ENCODE results near the gene WIPF1.
"Not testable (repeated sequence)": the region's sequence is repeated elsewhere in the genome, so short reads cannot be mapped to it uniquely, and the experiment has no call there.

The WIPF1 gene

GRCh38 chr2:174563530-174564282, 33.9 kb downstream of the WIPF1 start:
- Mint-ChIP-seq H3K9me3 (no peaks in the 10 kb centered on the region), H3K4me1 (ENCODE audit: low read depth) (peaks cover 5% of the 10 kb centered on the region), H3K27ac (no peak overlapping the region), H3K4me3 (no peak overlapping the region), H3K27me3 (ENCODE audit: low read depth) (no peaks in the 10 kb centered on the region), H3K36me3 (ENCODE audit: low read depth) (peaks cover 73% of the 10 kb centered on the region)
- no peak for DNase-seq (ENCODE audit: low spot score)

- H3K36me3 Mint-ChIP-seq (ENCODE audit: low read depth), result peaks cover 62% of the 10 kb centered on the region
- no peaks in the 10 kb centered on the region for H3K9me3 Mint-ChIP-seq
Observed at GRCh38 chr2:174561972-174562370, 35.6 kb downstream of the WIPF1 start.

GRCh38 chr2:174561283-174561971, 36.2 kb downstream of the WIPF1 start:
- H3K9me3 Mint-ChIP-seq, result no peaks in the 10 kb centered on the region
- peaks cover 2% of the 10 kb centered on the region for H3K4me1 Mint-ChIP-seq (ENCODE audit: low read depth)
- H3K36me3 Mint-ChIP-seq (ENCODE audit: low read depth), result peaks cover 56% of the 10 kb centered on the region
- H3K27me3 Mint-ChIP-seq (ENCODE audit: low read depth), result no peaks in the 10 kb centered on the region
- no peak for DNase-seq (ENCODE audit: low spot score)
- no peak overlapping the region for H3K27ac Mint-ChIP-seq
- H3K4me3 Mint-ChIP-seq, result no peak overlapping the region

More at GRCh38 chr2:174561972-174562370, 35.6 kb downstream of the WIPF1 start:
- Mint-ChIP-seq H3K27ac (no peak overlapping the region), H3K4me3 (no peak overlapping the region), H3K4me1 (ENCODE audit: low read depth) (peaks cover 2% of the 10 kb centered on the region), H3K27me3 (ENCODE audit: low read depth) (no peaks in the 10 kb centered on the region)
- DNase-seq (ENCODE audit: low spot score), result no peak

- Mint-ChIP-seq H3K36me3 (ENCODE audit: low read depth) (peaks cover 58% of the 10 kb centered on the region), H3K27me3 (ENCODE audit: low read depth) (no peaks in the 10 kb centered on the region), H3K27ac (no peak overlapping the region), H3K9me3 (no peaks in the 10 kb centered on the region), H3K4me1 (ENCODE audit: low read depth) (peaks cover 5% of the 10 kb centered on the region), H3K4me3 (no peak overlapping the region)
- DNase-seq (ENCODE audit: low spot score), result no peak
Observed at GRCh38 chr2:174560737-174561136, 36.9 kb downstream of the WIPF1 start.

GRCh38 chr2:174555998-174556397, 41.6 kb downstream of the WIPF1 start:
- Mint-ChIP-seq H3K9me3 (peaks cover 5% of the 10 kb centered on the region), H3K27me3 (ENCODE audit: low read depth) (no peaks in the 10 kb centered on the region), H3K4me3 (no peak overlapping the region), H3K36me3 (ENCODE audit: low read depth) (peaks cover 37% of the 10 kb centered on the region), H3K4me1 (ENCODE audit: low read depth) (peaks cover 28% of the 10 kb centered on the region), H3K27ac (no peak overlapping the region)
- DNase-seq (ENCODE audit: low spot score), result no peak

- H3K4me3 Mint-ChIP-seq, result no peak overlapping the region
- H3K27ac Mint-ChIP-seq, result peak overlapping the region; percentile 49
- H3K4me1 Mint-ChIP-seq (ENCODE audit: low read depth), result peaks cover 28% of the 10 kb centered on the region
- peaks cover 29% of the 10 kb centered on the region for H3K36me3 Mint-ChIP-seq (ENCODE audit: low read depth)
- no peak for DNase-seq (ENCODE audit: low spot score)
- H3K9me3 Mint-ChIP-seq, result peaks cover 5% of the 10 kb centered on the region
- H3K27me3 Mint-ChIP-seq (ENCODE audit: low read depth), result no peaks in the 10 kb centered on the region
Observed at GRCh38 chr2:174554529-174555150, 43.0 kb downstream of the WIPF1 start.

- Mint-ChIP-seq H3K9me3 (peaks cover 5% of the 10 kb centered on the region), H3K4me1 (ENCODE audit: low read depth) (peaks cover 28% of the 10 kb centered on the region), H3K27me3 (ENCODE audit: low read depth) (no peaks in the 10 kb centered on the region), H3K36me3 (ENCODE audit: low read depth) (peaks cover 27% of the 10 kb centered on the region), H3K4me3 (peak overlapping the region; percentile 44), H3K27ac (peak overlapping the region; percentile 46)
- no peak for DNase-seq (ENCODE audit: low spot score)
Observed at GRCh38 chr2:174553811-174554493, 43.7 kb downstream of the WIPF1 start.

- Mint-ChIP-seq H3K4me1 (ENCODE audit: low read depth) (peaks cover 28% of the 10 kb centered on the region), H3K27me3 (ENCODE audit: low read depth) (no peaks in the 10 kb centered on the region), H3K27ac (no peak overlapping the region), H3K36me3 (ENCODE audit: low read depth) (peaks cover 23% of the 10 kb centered on the region), H3K4me3 (no peak overlapping the region), H3K9me3 (peaks cover 5% of the 10 kb centered on the region)
- no peak for DNase-seq (ENCODE audit: low spot score)
Observed at GRCh38 chr2:174552880-174553279, 44.7 kb downstream of the WIPF1 start.

- peaks cover 5% of the 10 kb centered on the region for H3K9me3 Mint-ChIP-seq
- DNase-seq (ENCODE audit: low spot score), result no peak
- peaks cover 23% of the 10 kb centered on the region for H3K36me3 Mint-ChIP-seq (ENCODE audit: low read depth)
- peak overlapping the region; percentile 68 for H3K27ac Mint-ChIP-seq
- H3K4me3 Mint-ChIP-seq, result no peak overlapping the region
- no peaks in the 10 kb centered on the region for H3K27me3 Mint-ChIP-seq (ENCODE audit: low read depth)
- peaks cover 30% of the 10 kb centered on the region for H3K4me1 Mint-ChIP-seq (ENCODE audit: low read depth)
Observed at GRCh38 chr2:174551697-174552096, 45.9 kb downstream of the WIPF1 start.

- H3K27ac Mint-ChIP-seq; DNase-seq (ENCODE audit: low spot score); H3K27me3 Mint-ChIP-seq (ENCODE audit: low read depth); H3K36me3 Mint-ChIP-seq (ENCODE audit: low read depth); H3K4me3 Mint-ChIP-seq; H3K9me3 Mint-ChIP-seq: not testable (repeated sequence)
- H3K4me1 Mint-ChIP-seq (ENCODE audit: low read depth), result peaks cover 13% of the 10 kb centered on the region
Observed at GRCh38 chr2:174548646-174549045, 49.0 kb downstream of the WIPF1 start.

GRCh38 chr2:174548021-174548420, 49.6 kb downstream of the WIPF1 start:
- not testable (repeated sequence) for DNase-seq (ENCODE audit: low spot score); H3K4me3 Mint-ChIP-seq; H3K36me3 Mint-ChIP-seq (ENCODE audit: low read depth); H3K27ac Mint-ChIP-seq; H3K27me3 Mint-ChIP-seq (ENCODE audit: low read depth); H3K9me3 Mint-ChIP-seq
- peaks cover 12% of the 10 kb centered on the region for H3K4me1 Mint-ChIP-seq (ENCODE audit: low read depth)

GRCh38 chr2:174546519-174547506, 50.8 kb downstream of the WIPF1 start:
- Mint-ChIP-seq H3K27me3 (ENCODE audit: low read depth) (peaks cover 8% of the 10 kb centered on the region), H3K9me3 (no peaks in the 10 kb centered on the region), H3K4me3 (no peak overlapping the region), H3K27ac (no peak overlapping the region), H3K36me3 (ENCODE audit: low read depth) (no peaks in the 10 kb centered on the region), H3K4me1 (ENCODE audit: low read depth) (peaks cover 3% of the 10 kb centered on the region)
- no peak for DNase-seq (ENCODE audit: low spot score)

- DNase-seq (ENCODE audit: low spot score), result no peak
- peaks cover 2% of the 10 kb centered on the region for H3K4me1 Mint-ChIP-seq (ENCODE audit: low read depth)
- H3K27me3 Mint-ChIP-seq (ENCODE audit: low read depth), result peaks cover 10% of the 10 kb centered on the region
- H3K27ac Mint-ChIP-seq, result no peak overlapping the region
- H3K36me3 Mint-ChIP-seq (ENCODE audit: low read depth), result no peaks in the 10 kb centered on the region
- H3K9me3 Mint-ChIP-seq, result no peaks in the 10 kb centered on the region
- no peak overlapping the region for H3K4me3 Mint-ChIP-seq
Observed at GRCh38 chr2:174545240-174545639, 52.4 kb downstream of the WIPF1 start.
